Ovary (tissue), 9 donors: ENCODE measurements around the gene MAGI1. TPM values are rescaled to one million over a fixed set of nuclear protein-coding genes. Genes with fewer than 3 reads are reported as not detected.

Experiments
- DNase-seq, 5 donors: peaks; one replicate each; pipeline ENCODE4 v3.0.0-alpha.2; 2019 to 2020
- H3K27ac ChIP-seq, 2 donors: fragments of 200-600 bp; one replicate each; pipeline versions ENCODE4 v1.5.1 to v1.8.0; 2019 to 2022
- H3K27me3 ChIP-seq: fragments of 200-600 bp; one replicate; pipeline ENCODE4 v1.8.0; 2022
- H3K36me3 ChIP-seq: fragments of 200-600 bp; sonication (generic); one replicate; pipeline ENCODE4 v1.5.1; 2019
- H3K4me1 ChIP-seq: one replicate; pipeline ENCODE4 v1.8.1; 2013; ENCODE audit warnings: mild to moderate bottlenecking, moderate library complexity; ENCODE audit not compliant: insufficient read depth
- H3K4me3 ChIP-seq: fragments of 200-600 bp; sonication (generic); one replicate; pipeline ENCODE4 v1.5.1; 2017
- H3K9me3 ChIP-seq, 2 donors: fragments of 200-600 bp in 1 of 2; sonication (generic) in 1 of 2; one replicate each; pipeline versions ENCODE4 v1.5.1 to v1.8.1; 2013 to 2019; ENCODE audit warnings: mild to moderate bottlenecking in 1 of 2, moderate library complexity in 1 of 2
- EP300 ChIP-seq: sonication (generic); formaldehyde crosslinking; IDR thresholded peaks from one replicate; pipeline ENCODE4 v1.6.1; 2017; ENCODE audit warnings: antibody characterized with exemption
- POLR2A ChIP-seq: fragments of 450-650 bp; IDR thresholded peaks from one replicate; pipeline ENCODE4 v1.6.1; 2017; ENCODE audit warnings: antibody characterized with exemption, mild to moderate bottlenecking, moderate library complexity
- WGBS, 3 donors: extraction: QIAGEN DNeasy Blood & Tissue Kit in 1 of 3; methylation state at CpG; one replicate each; pipeline versions ENCODE4 v1.1.5 to v1.1.7; 2013 to 2017; 5-methylcytosine and 5-hydroxymethylcytosine counted together
- intact Hi-C, 4 donors: fragments of 100-400 bp; cut with DNase I; formaldehyde crosslinking; loops; one replicate each; pipeline versions ENCODE4 v1.11.0 to v1.15.1; 2022 to 2023
- polyA plus RNA-seq, 2 donors: library from polyadenylated mRNA; stranded (reverse); fragments of 200-250 nt in 1 of 2; fragments of 350-450 nt in 1 of 2; fragmentation: Illumina TruSeq in 1 of 2; extraction: RNeasy Lipid Tissue Mini Kit (QIAGEN cat#74804) in 1 of 2; gene quantifications; one replicate each; pipeline ENCODE4 v1.2.3, GENCODE V29; 2013 to 2014
- total RNA-seq, 7 donors: library from RNA; depleted of rRNA in 2 of 7; stranded (reverse); fragments of >200 nt in 2 of 7; fragmentation: NEBNext Ultra II Directional in 3 of 7; extraction: Animal tissue kit (Norgen Biotek cat#: 25700) in 3 of 7; gene quantifications; one replicate each; pipeline versions ENCODE4 v1.1.0 to v1.2.4, GENCODE V29; 2016 to 2023
- TF ChIP-seq, protein P1 (sequence below), 3 donors: fragments of 450-650 bp in 2 of 3; fragments of 200-600 bp in 1 of 3; IDR thresholded peaks; one replicate each; pipeline versions ENCODE4 v1.5.1 to v1.8.0; 2016 to 2022; ENCODE audit warnings: antibody characterized with exemption in 3 of 3, mild to moderate bottlenecking in 1 of 3
- donor health status: DM: no; HTN: no; CAD: no; lungs with moderate emphysema.
- donor health status: DM: no; HTN: no; CAD: no.
- donor health status: Bipolar disorder and iron deficiency.
- donor health status: DM: yes; HTN: yes; CAD: no.
- donor health status: DM: no; HTN: no; CAD: no.
- donor health status: DM: yes; HTN: yes; CAD: no.

Gene MAGI1
- total and polyA plus RNA-seq, 9 donors = 5.5 to 35.7 (median 8.7) TPM

DNA sequence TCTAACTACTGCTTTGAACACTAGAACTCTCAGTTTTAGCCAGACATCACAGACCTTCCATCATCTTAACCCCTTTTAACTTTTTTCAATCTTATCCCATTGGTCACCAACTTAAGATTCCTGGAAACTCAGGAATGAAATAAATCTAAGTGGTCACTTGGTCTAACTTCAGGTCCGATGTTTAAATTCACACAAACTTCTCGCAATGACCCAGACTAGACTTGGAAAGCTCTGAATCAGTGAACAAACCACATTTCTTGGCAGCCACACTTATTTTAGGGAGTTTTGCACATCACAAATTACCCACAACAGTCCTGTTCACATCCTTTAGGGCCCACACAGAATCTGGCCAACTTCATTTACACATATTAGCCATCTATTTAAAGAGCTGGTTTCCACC is 118.9 kb downstream of the MAGI1 start:
- Histone ChIP-seq H3K36me3 (no peaks in the 10 kb centered on the region), H3K4me1 (no peaks in the 10 kb centered on the region), H3K27ac (no peak overlapping the region), H3K27me3 (no peaks in the 10 kb centered on the region), H3K9me3 (no peaks in the 10 kb centered on the region), H3K4me3 (no peak overlapping the region)
- intact Hi-C loops = no loop called here
- WGBS, 3 donors = 9 to 18% (median 10%) methylated on average over 2 of the region's 2 CpGs
- TF ChIP-seq, protein P1, sequence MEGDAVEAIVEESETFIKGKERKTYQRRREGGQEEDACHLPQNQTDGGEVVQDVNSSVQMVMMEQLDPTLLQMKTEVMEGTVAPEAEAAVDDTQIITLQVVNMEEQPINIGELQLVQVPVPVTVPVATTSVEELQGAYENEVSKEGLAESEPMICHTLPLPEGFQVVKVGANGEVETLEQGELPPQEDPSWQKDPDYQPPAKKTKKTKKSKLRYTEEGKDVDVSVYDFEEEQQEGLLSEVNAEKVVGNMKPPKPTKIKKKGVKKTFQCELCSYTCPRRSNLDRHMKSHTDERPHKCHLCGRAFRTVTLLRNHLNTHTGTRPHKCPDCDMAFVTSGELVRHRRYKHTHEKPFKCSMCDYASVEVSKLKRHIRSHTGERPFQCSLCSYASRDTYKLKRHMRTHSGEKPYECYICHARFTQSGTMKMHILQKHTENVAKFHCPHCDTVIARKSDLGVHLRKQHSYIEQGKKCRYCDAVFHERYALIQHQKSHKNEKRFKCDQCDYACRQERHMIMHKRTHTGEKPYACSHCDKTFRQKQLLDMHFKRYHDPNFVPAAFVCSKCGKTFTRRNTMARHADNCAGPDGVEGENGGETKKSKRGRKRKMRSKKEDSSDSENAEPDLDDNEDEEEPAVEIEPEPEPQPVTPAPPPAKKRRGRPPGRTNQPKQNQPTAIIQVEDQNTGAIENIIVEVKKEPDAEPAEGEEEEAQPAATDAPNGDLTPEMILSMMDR (IDR thresholded peaks at IDR 0.05) = no peak
- TF ChIP-seq POLR2A (no peak), EP300 (no peak)
- DNase-seq = no peak

DNA sequence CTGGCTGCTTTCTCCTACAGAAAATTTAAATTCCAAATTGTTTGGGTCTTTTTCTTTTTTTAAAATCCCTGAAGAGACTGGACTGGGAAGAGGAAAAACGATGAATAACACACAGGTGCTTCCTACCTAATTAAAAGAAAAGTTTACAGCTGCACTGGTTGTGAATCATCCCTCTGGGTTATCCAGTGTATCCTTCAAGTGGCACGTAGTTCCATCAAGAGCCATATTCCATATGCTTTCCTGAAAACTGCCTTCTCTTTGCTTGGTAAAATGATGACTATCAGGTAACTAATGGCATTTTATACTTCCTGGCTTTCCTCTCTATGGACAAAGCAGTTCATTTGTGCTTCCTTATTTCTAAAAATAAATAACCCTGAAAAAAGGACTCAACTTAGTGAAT is 123.2 kb downstream of the MAGI1 start:
- no peak for TF ChIP-seq POLR2A
- TF ChIP-seq, protein P1 (IDR thresholded peaks at IDR 0.05) = no peak
- intact Hi-C loops = no loop called here
- Histone ChIP-seq H3K9me3 (no peaks in the 10 kb centered on the region), H3K27me3 (no peaks in the 10 kb centered on the region), H3K4me3 (no peak overlapping the region), H3K36me3 (no peaks in the 10 kb centered on the region), H3K27ac (no peak overlapping the region), H3K4me1 (no peaks in the 10 kb centered on the region)
- WGBS, 3 donors = 74 to 85% (median 83%) methylated on average over 2 of the region's 2 CpGs
- no peak for DNase-seq

DNA sequence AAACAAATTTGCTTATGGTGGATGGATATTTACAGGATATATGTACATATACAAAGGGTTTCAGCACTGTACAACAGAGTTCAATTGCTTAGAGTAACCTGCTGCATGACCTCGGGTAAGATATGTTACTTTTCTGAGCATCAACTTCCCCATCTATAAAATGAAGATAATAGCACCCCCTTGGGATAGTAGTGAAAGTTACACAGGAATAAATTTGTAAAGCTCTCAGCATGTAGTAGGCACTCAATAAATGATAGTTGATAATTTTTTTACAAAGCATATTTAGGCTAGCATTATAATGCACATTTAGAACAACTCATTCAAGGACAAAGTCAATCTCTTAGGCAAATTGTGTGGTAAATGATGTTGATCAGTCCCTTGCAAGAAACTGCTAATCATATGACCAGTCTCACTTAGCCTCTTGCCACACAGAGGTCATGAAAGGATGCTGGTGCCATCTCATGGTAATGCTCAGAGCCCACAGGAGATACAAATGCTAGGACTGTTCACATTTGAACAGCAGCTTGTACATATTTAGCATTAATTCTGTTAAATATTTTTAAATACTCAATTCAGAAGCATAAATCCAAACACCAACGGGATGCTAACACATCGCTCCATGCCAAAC is 123.9 kb downstream of the MAGI1 start:
- Histone ChIP-seq H3K27me3 (no peaks in the 10 kb centered on the region), H3K9me3 (no peaks in the 10 kb centered on the region), H3K4me1 (no peaks in the 10 kb centered on the region), H3K27ac (no peak overlapping the region), H3K4me3 (no peak overlapping the region), H3K36me3 (no peaks in the 10 kb centered on the region)
- DNase-seq = no peak
- intact Hi-C loops = no loop called here
- TF ChIP-seq POLR2A (no peak), EP300 (no peak)
- TF ChIP-seq, protein P1 (IDR thresholded peaks at IDR 0.05) = no peak
- WGBS, 3 donors = 82 to 91% (median 90%) methylated on average over 3 of the region's 3 CpGs

DNA sequence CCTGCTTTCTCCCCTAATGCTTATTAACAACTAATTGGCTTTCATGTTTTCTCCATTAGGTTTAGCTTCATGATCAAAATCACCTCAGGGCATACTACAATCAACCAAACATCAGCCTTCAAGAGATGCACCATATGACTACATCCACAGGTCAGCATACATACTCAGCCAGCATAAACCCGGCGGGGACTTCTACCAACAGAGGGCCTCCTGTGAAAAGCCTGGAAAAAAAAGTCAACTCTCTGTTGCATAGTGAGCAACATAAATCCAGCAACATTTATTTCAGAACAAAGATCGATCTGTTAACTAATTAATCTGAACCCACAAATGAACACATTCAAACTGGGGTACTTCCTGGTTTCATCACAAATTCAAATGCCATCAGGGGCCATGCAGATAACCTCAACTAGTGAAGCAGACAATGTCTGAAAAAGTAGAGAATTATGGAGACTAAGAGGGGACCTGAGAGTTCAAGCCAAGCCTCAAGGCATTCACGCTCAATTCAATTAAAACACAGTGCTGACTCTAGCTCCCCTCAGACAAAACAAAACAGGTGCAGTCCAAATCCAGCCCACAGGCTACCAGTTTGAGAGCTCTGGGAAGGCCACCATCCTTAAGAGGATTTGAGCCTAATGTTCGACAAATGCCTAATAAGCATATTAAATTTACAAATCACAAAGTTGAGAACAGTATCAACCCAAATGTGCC is 124.5 kb downstream of the MAGI1 start:
- Histone ChIP-seq H3K36me3 (no peaks in the 10 kb centered on the region), H3K27me3 (no peaks in the 10 kb centered on the region), H3K4me1 (no peaks in the 10 kb centered on the region), H3K4me3 (no peak overlapping the region), H3K9me3 (no peaks in the 10 kb centered on the region), H3K27ac (no peak overlapping the region)
- 86 to 87% (median 87%) methylated on average over 5 of the region's 5 CpGs for WGBS, 3 donors
- DNase-seq = no peak
- intact Hi-C loops = no loop called here
- TF ChIP-seq, protein P1 (IDR thresholded peaks at IDR 0.05) = no peak
- TF ChIP-seq POLR2A = no peak
- no peak for TF ChIP-seq EP300
